ENCODE measurements around the gene EPB41L4B.

The EPB41L4B gene

GRCh38 chr9:109325089-109325488 is 4.2 kb upstream of the EPB41L4B start (continued):
- TF ChIP-seq ZNF70 (CRISPR knock-in tag; IDR thresholded peaks at IDR 0.05) (no peak), OSR1 (CRISPR knock-in tag; IDR thresholded peaks at IDR 0.05) (no peak), PATZ1 (CRISPR knock-in tag; IDR thresholded peaks at IDR 0.05; ENCODE audit: borderline replicate concordance) (no peak), PPARA (CRISPR knock-in tag; IDR thresholded peaks at IDR 0.05; ENCODE audit: borderline replicate concordance) (no peak)

- ATAC-seq, result no peak
- TF ChIP-seq TSHZ2 (CRISPR knock-in tag; IDR thresholded peaks at IDR 0.05) (no peak), ZNF8 (CRISPR knock-in tag; IDR thresholded peaks at IDR 0.05) (no peak), ARNTL (CRISPR knock-in tag; IDR thresholded peaks at IDR 0.05; ENCODE audit: borderline replicate concordance, low read depth) (no peak), PATZ1 (CRISPR knock-in tag; IDR thresholded peaks at IDR 0.05; ENCODE audit: borderline replicate concordance) (no peak), OSR1 (CRISPR knock-in tag; IDR thresholded peaks at IDR 0.05) (no peak), ESRRG (CRISPR knock-in tag; IDR thresholded peaks at IDR 0.05) (no peak), PPARA (CRISPR knock-in tag; IDR thresholded peaks at IDR 0.05; ENCODE audit: borderline replicate concordance) (no peak), TCF4 (CRISPR knock-in tag; IDR thresholded peaks at IDR 0.05; ENCODE audit: borderline replicate concordance) (no peak), ZC3H10 (CRISPR knock-in tag; IDR thresholded peaks at IDR 0.05) (no peak), ZFP30 (CRISPR knock-in tag; IDR thresholded peaks at IDR 0.05) (no peak), SNAI2 (CRISPR knock-in tag; IDR thresholded peaks at IDR 0.05) (no peak), CSRNP3 (CRISPR knock-in tag; IDR thresholded peaks at IDR 0.05) (no peak), CSDC2 (CRISPR knock-in tag; IDR thresholded peaks at IDR 0.05) (no peak), ISL1 (CRISPR knock-in tag; IDR thresholded peaks at IDR 0.05) (no peak), ZNF565 (CRISPR knock-in tag; conservative IDR thresholded peaks at IDR 0.05; ENCODE audit: low read depth) (no peak), TOX (CRISPR knock-in tag; IDR thresholded peaks at IDR 0.05; ENCODE audit: borderline replicate concordance) (no peak), RARB (CRISPR knock-in tag; IDR thresholded peaks at IDR 0.05) (no peak), BACH2 (CRISPR knock-in tag; IDR thresholded peaks at IDR 0.05; ENCODE audit: borderline replicate concordance) (no peak)
These were observed 2.9 kb upstream of the EPB41L4B start for GRCh38 chr9:109323771-109324170.

GRCh38 chr9:109321727-109322126 is 868 bp upstream of the EPB41L4B start:
- no peak for ATAC-seq
- no peak for TF ChIP-seq OSR1 (CRISPR knock-in tag; IDR thresholded peaks at IDR 0.05)
- no peak for TF ChIP-seq PATZ1 (CRISPR knock-in tag; IDR thresholded peaks at IDR 0.05; ENCODE audit: borderline replicate concordance)

GRCh38 chr9:109320331-109320741 is 523 bp downstream of the EPB41L4B start:
- no peak for ATAC-seq

More at GRCh38 chr9:109320331-109320741, 523 bp downstream of the EPB41L4B start:
- TF ChIP-seq CREB5 (CRISPR knock-in tag; IDR thresholded peaks at IDR 0.05; ENCODE audit: low read depth) (no peak), ZFP30 (CRISPR knock-in tag; IDR thresholded peaks at IDR 0.05) (no peak), ZNF565 (CRISPR knock-in tag; conservative IDR thresholded peaks at IDR 0.05; ENCODE audit: low read depth) (no peak), TOX (CRISPR knock-in tag; IDR thresholded peaks at IDR 0.05; ENCODE audit: borderline replicate concordance) (no peak)
